ENCODE data around the gene METTL3.
A peak's percentile ranks its signal among the peaks of the same experiment; 100 is the strongest.

The METTL3 gene

DNA sequence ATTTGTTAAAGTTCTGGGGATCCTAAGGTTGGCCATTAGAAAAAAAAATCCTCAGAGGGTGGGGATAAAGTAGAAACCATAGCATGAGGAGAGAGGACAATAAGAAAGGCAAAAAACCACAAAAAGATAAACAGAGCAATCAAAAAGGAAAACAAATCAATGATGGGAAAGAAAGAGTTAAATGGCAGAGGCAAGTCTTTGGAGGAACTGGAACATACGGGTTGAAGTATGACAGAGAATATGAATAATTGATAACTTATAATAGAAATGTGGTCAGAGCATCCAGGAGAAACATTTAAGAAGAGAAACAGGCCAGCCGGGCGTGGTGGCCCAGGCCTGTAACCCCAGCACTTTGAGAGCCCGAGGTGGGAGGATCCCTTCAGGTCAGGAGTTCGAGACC is 32.8 kb upstream of the METTL3 start:
- TF ChIP-seq, protein P1, sequence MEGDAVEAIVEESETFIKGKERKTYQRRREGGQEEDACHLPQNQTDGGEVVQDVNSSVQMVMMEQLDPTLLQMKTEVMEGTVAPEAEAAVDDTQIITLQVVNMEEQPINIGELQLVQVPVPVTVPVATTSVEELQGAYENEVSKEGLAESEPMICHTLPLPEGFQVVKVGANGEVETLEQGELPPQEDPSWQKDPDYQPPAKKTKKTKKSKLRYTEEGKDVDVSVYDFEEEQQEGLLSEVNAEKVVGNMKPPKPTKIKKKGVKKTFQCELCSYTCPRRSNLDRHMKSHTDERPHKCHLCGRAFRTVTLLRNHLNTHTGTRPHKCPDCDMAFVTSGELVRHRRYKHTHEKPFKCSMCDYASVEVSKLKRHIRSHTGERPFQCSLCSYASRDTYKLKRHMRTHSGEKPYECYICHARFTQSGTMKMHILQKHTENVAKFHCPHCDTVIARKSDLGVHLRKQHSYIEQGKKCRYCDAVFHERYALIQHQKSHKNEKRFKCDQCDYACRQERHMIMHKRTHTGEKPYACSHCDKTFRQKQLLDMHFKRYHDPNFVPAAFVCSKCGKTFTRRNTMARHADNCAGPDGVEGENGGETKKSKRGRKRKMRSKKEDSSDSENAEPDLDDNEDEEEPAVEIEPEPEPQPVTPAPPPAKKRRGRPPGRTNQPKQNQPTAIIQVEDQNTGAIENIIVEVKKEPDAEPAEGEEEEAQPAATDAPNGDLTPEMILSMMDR (IDR thresholded peaks at IDR 0.05; ENCODE audit: low read depth, low read length) = no peak
- Histone ChIP-seq H3K4me3 (ENCODE audit: low read depth, low read length) (no peak overlapping the region), H3K27ac (no peak overlapping the region), H3K9me3 (ENCODE audit: severe bottlenecking) (no peaks in the 10 kb centered on the region), H3K36me3 (no peaks in the 10 kb centered on the region), H3K27me3 (ENCODE audit: insufficient read depth, low read depth, severe bottlenecking) (no peaks in the 10 kb centered on the region)
- DNase-seq = no peak

DNA sequence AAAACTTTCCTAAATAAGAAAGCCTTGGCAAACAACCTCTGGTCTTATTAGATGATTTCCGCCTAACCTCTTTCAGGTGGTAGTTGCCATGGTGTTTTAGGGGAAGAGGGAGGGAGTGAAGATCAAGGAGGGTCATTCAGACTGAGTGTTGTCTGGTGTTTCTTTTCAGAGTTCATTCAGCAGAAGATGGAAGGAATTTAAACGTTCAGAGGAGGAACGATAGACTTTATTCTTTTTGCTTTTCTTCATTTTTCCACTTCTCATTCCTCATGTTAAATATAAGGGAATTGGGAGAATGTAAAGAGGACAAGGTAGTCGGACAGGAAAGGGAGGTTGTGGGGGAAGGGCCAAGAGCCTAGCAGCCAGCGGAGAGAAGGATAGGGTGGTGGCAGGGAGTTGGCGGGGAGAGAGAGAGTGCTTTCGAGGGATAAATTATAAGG is 32.4 kb upstream of the METTL3 start:
- no peak overlapping the region for H3K4me3 ChIP-seq (ENCODE audit: low read depth, low read length)
- TF ChIP-seq, protein P1 (IDR thresholded peaks at IDR 0.05; ENCODE audit: low read depth, low read length) = no peak
- no peaks in the 10 kb centered on the region for H3K27me3 ChIP-seq (ENCODE audit: insufficient read depth, low read depth, severe bottlenecking)
- 0 out of 2 replicates have a peak overlapping the region, but pooled peaks have one; percentile 20 for H3K27ac ChIP-seq
- no peaks in the 10 kb centered on the region for H3K36me3 ChIP-seq
- peak; percentile 21 for DNase-seq
- H3K9me3 ChIP-seq (ENCODE audit: severe bottlenecking) = no peaks in the 10 kb centered on the region

DNA sequence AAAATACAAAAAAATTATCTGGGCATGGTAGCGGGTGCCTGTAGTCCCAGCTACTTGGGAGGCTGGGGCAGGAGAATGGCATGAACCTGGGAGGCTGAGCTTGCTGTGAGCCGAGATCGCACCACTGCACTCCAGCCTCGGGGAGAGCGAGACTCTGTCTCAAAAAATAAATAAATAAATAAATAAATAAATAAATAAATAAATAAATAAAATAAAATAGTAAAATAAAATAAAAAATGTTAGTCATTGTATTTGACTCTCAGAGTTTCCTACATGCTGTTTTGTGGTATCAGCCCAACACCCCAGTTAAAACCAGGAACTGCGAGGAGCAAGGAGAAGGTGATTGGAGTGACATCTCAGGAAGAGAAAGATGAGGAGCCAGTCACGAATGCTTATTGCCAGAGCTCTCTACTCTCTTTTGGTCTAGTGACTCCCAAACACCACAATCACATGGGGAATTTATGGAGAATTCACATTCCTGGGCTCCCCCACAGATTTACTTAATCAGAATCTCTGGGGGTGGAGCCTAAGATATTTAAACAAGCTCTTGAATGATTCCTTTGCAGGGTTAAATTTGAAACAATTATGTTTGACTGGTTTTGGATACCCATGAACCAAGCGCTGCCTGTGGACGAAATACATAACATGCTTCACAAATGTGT is 30.4 kb upstream of the METTL3 start:
- no peak for DNase-seq
- TF ChIP-seq, protein P1 (IDR thresholded peaks at IDR 0.05; ENCODE audit: low read depth, low read length) = no peak
- Histone ChIP-seq H3K9me3 (ENCODE audit: severe bottlenecking) (no peaks in the 10 kb centered on the region), H3K27me3 (ENCODE audit: insufficient read depth, low read depth, severe bottlenecking) (no peaks in the 10 kb centered on the region), H3K27ac (no peak overlapping the region), H3K36me3 (no peaks in the 10 kb centered on the region), H3K4me3 (ENCODE audit: low read depth, low read length) (no peak overlapping the region)

DNA sequence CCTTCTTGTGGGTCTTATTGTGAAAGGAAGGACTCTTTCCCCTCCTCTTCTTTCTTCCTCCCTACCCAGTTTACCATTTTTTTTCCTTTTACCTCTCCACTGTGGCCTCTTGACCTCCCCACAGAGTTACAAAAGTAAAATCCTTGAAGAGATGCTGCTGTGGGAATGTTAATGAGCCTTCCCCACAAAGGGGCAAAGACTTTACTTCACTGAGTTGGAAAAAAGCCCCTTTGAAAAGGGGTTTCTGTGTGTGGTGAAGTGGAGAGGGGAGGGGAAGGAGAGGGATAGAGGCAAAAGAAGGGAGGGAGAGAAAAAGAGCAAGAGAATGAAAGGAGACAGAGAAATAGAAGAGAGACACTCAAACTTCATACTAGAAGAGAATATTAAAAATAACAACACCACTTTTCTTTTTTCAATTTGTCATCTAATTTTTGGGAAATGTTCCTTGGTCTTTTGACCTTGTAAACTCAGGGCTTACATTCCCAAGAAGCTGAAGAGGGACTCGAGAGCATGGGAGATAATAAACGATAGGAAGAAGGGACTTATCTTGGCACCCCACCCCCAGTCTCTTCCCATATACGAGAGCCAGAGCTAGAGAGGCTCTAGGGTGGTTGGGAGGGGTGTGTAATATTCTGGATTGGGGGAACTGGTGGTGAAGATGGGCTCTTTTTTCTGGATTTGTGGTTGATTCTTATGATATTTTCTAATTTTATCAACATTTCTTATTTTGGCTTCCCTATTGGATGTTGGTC is 28.2 kb upstream of the METTL3 start:
- H3K9me3 ChIP-seq (ENCODE audit: severe bottlenecking) = no peaks in the 10 kb centered on the region
- H3K27ac ChIP-seq = no peak overlapping the region
- no peaks in the 10 kb centered on the region for H3K27me3 ChIP-seq (ENCODE audit: insufficient read depth, low read depth, severe bottlenecking)
- TF ChIP-seq, protein P1 (IDR thresholded peaks at IDR 0.05; ENCODE audit: low read depth, low read length) = no peak
- no peaks in the 10 kb centered on the region for H3K36me3 ChIP-seq
- DNase-seq = no peak
- no peak overlapping the region for H3K4me3 ChIP-seq (ENCODE audit: low read depth, low read length)

DNA sequence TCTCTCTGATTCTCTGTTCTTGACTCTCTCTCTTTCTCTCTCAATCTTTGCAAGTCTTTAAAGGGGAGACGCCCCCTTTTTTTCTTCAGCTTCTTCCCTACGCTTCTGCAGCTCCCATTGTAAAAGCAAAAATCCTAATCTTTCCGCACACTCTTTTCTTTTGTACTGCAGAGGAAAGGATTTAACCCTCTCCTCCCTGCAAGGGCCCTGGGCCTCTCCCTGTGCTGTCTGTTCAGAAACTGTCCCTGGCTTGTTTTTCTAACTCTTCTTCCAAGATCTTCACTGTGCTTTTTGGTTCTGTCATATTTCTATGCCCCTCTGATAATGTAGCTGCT is 25.9 kb upstream of the METTL3 start:
- TF ChIP-seq, protein P1 (IDR thresholded peaks at IDR 0.05; ENCODE audit: low read depth, low read length) = no peak
- H3K4me3 ChIP-seq (ENCODE audit: low read depth, low read length) = peak overlapping the region; percentile 53
- no peaks in the 10 kb centered on the region for H3K9me3 ChIP-seq (ENCODE audit: severe bottlenecking)
- H3K27me3 ChIP-seq (ENCODE audit: insufficient read depth, low read depth, severe bottlenecking) = no peaks in the 10 kb centered on the region
- H3K27ac ChIP-seq = no peak overlapping the region
- no peak for DNase-seq
- H3K36me3 ChIP-seq = no peaks in the 10 kb centered on the region

Data from WERI-Rb-1 (cell line).